Spleen (tissue), 7 donors: ENCODE measurements around the gene IKZF3.

ENCODE experiments used
- CTCF ChIP-seq, 11 experiments: fragments of 200-600 bp in 7 of 11; fragments of 450-650 bp in 4 of 11; sonication (generic) in 4 of 11; IDR thresholded peaks in 8 of 11; conservative IDR thresholded peaks in 3 of 11; 1 replicate in 7 of 11; 2 replicates in 4 of 11; pipeline versions ENCODE4 v1.4.0 to v1.8.0; 2016 to 2021; ENCODE audit warnings: antibody characterized with exemption in 11 of 11, inconsistent platforms in 4 of 11, mild to moderate bottlenecking in 1 of 11
- POLR2A ChIP-seq, 3 donors: fragments of 450-650 bp; IDR thresholded peaks; one replicate each; pipeline ENCODE4 v1.5.1; 2017; ENCODE audit warnings: antibody characterized with exemption in 3 of 3, mild to moderate bottlenecking in 1 of 3
- donor health status: DM: no; HTN: no; CAD: no; lungs with moderate emphysema.
- donor health status: DM: no; HTN: no; CAD: no.
- donor health status: DM: no; HTN: no; CAD: no.

GRCh38 chr17:39727556-39727955 lies 136.6 kb downstream of the IKZF3 start:
- TF ChIP-seq CTCF (IDR thresholded peaks at IDR 0.05 in 8 of 11, conservative IDR thresholded peaks at IDR 0.05 in 3 of 11) (no peak), POLR2A (IDR thresholded peaks at IDR 0.05) (no peak)
